Thoracic aorta (tissue), 2 donors: Measurements from ENCODE around the gene C6orf47. TPM values are rescaled to one million over a fixed set of nuclear protein-coding genes. Genes with fewer than 3 reads are reported as not detected.

Experiments used
- ATAC-seq: fragments of 150-250 bp; one replicate; pipeline ENCODE4 v1.8.0; 2017; ENCODE audit warnings: low read depth; ENCODE audit not compliant: insufficient number of reproducible peaks, low FRiP score
- DNase-seq: peaks from one replicate; pipeline ENCODE4 v3.0.0-alpha.2; 2020; ENCODE audit warnings: low spot score
- H3K27ac ChIP-seq, 2 donors: fragments of 200-600 bp; sonication (generic); 1 replicate in 1 of 2; 2 replicates in 1 of 2; pipeline ENCODE4 v1.5.1; 2016; ENCODE audit warnings: mild to moderate bottlenecking in 2 of 2, moderate library complexity in 2 of 2
- H3K27me3 ChIP-seq: fragments of 200-600 bp; sonication (generic); replicated peaks from 2 replicates; pipeline ENCODE4 v1.6.0; 2016; ENCODE audit warnings: mild to moderate bottlenecking; ENCODE audit not compliant: insufficient read depth
- H3K36me3 ChIP-seq: fragments of 200-600 bp; sonication (generic); one replicate; pipeline ENCODE4 v1.5.1; 2016
- H3K4me1 ChIP-seq, 2 donors: fragments of 200-600 bp; sonication (generic); 1 replicate in 1 of 2; 2 replicates in 1 of 2; pipeline versions ENCODE4 v1.5.1 to v1.6.0; 2016; ENCODE audit warnings: low read depth in 2 of 2, mild to moderate bottlenecking in 1 of 2; ENCODE audit not compliant: control insufficient read depth in 1 of 2
- H3K4me3 ChIP-seq: fragments of 200-600 bp; sonication (generic); 2 replicates; pipeline ENCODE4 v1.5.1; 2016; ENCODE audit warnings: mild to moderate bottlenecking
- H3K9me3 ChIP-seq: fragments of 200-600 bp; sonication (generic); 2 replicates; pipeline ENCODE4 v1.5.1; 2016
- CTCF ChIP-seq: fragments of 200-600 bp; sonication (generic); IDR thresholded peaks from one replicate; pipeline ENCODE4 v1.5.1; 2019; ENCODE audit warnings: antibody characterized with exemption
- total RNA-seq, 2 donors: library from RNA; depleted of rRNA; stranded (reverse); fragments of >200 nt; gene quantifications; one replicate each; pipeline versions ENCODE4 v1.1.0 to v1.2.3, GENCODE V29; 2016

The C6orf47 gene
- total RNA-seq, 2 donors from 2014 or later: 23.7 to 40.1 TPM

GRCh38 chr6:31632279-31632946, 28.2 kb downstream of the C6orf47 start:
- TF ChIP-seq CTCF: no peak
- ATAC-seq (no peak), DNase-seq (no peak)
- no peak overlapping the region for H3K27ac ChIP-seq
- no peak overlapping the region for H3K4me3 ChIP-seq
- H3K27me3 ChIP-seq: no peaks in the 10 kb centered on the region
- H3K9me3 ChIP-seq: no peaks in the 10 kb centered on the region
- H3K36me3 ChIP-seq: peaks cover 96% of the 10 kb centered on the region
- H3K4me1 ChIP-seq: no peaks in the 10 kb centered on the region

- no peak overlapping the region for H3K27ac ChIP-seq
- H3K4me1 ChIP-seq: no peaks in the 10 kb centered on the region
- H3K4me3 ChIP-seq: no peak overlapping the region
- ATAC-seq (no peak), DNase-seq (no peak)
- H3K27me3 ChIP-seq: no peaks in the 10 kb centered on the region
- TF ChIP-seq CTCF: no peak
- no peaks in the 10 kb centered on the region for H3K9me3 ChIP-seq
- peaks cover 97% of the 10 kb centered on the region for H3K36me3 ChIP-seq
Observed at GRCh38 chr6:31631681-31632278, 28.8 kb downstream of the C6orf47 start.

DNA sequence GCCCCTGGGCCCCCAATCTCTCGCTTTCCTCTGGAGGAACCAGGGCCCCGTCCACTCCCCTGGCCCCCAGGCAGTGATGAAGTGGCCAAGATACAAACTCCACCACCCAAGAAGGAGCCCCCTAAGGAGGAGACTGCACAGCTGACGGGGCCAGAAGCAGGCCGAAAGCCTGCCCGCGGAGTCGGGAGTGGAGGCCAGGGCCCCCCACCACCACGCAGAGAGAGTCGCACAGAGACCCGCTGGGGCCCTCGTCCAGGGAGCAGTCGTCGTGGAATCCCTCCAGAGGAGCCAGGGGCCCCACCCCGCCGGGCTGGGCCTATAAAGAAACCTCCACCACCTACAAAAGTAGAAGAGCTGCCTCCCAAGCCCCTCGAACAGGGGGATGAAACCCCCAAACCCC, 29.4 kb downstream of the C6orf47 start:
- no peaks in the 10 kb centered on the region for H3K9me3 ChIP-seq
- DNase-seq: no peak
- no peak for TF ChIP-seq CTCF
- no peak overlapping the region for H3K4me3 ChIP-seq
- H3K4me1 ChIP-seq: no peaks in the 10 kb centered on the region
- no peak overlapping the region for H3K27ac ChIP-seq
- H3K27me3 ChIP-seq: no peaks in the 10 kb centered on the region
- no peak for ATAC-seq
- H3K36me3 ChIP-seq: peaks cover 97% of the 10 kb centered on the region

GRCh38 chr6:31630177-31630934, 30.2 kb downstream of the C6orf47 start:
- ATAC-seq: no peak
- H3K9me3 ChIP-seq: no peaks in the 10 kb centered on the region
- H3K4me1 ChIP-seq: no peaks in the 10 kb centered on the region
- H3K36me3 ChIP-seq: peaks cover 97% of the 10 kb centered on the region
- TF ChIP-seq CTCF: no peak
- no peaks in the 10 kb centered on the region for H3K27me3 ChIP-seq
- DNase-seq: no peak
- H3K4me3 ChIP-seq: no peak overlapping the region
- H3K27ac ChIP-seq: no peak overlapping the region

DNA sequence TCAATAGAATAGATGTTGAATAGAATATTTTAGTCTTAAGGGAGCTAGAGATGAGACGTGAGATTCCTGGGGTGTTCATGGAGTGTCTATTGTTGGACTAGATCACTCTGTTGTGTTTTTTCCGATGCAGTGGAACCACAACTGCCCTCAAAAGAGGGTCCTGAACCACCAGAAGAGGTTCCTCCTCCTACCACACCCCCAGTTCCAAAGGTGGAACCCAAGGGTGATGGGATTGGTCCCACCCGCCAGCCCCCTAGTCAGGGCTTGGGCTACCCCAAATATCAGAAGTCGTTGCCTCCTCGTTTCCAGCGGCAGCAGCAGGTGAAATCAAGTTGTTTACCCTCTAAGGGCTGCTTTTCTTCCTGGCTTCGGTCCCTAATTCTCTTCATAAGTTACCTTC, 31.6 kb downstream of the C6orf47 start:
- DNase-seq (no peak), ATAC-seq (no peak)
- Histone ChIP-seq H3K4me1 (no peaks in the 10 kb centered on the region), H3K4me3 (no peak overlapping the region), H3K27ac (no peak overlapping the region), H3K27me3 (no peaks in the 10 kb centered on the region), H3K36me3 (peaks cover 94% of the 10 kb centered on the region), H3K9me3 (no peaks in the 10 kb centered on the region)
- no peak for TF ChIP-seq CTCF
